ENCODE data around the gene CD28. TPM values are rescaled to one million over a fixed set of nuclear protein-coding genes. Genes with fewer than 3 reads are reported as not detected.

The CD28 gene
- total RNA-seq, 2 donors from 2014 or later, result 1.5 to 1.9 TPM

- Histone ChIP-seq H3K9me3 (no peaks in the 10 kb centered on the region), H3K4me3 (no peak overlapping the region), H3K9ac (ENCODE audit: low read depth in 2 of 2, low read length in 2 of 2) (no peak overlapping the region), H3K27me3 (no peaks in the 10 kb centered on the region), H3K36me3 (no peaks in the 10 kb centered on the region), H3K27ac (no peak overlapping the region), H3K4me1 (no peaks in the 10 kb centered on the region)
- intact Hi-C loops (cut with DNase I), result no loop called here
- no peak for TF ChIP-seq CTCF (IDR thresholded peaks at IDR 0.05)
- no peak for DNase-seq
Observed at GRCh38 chr2:203708846-203709396, 2.5 kb downstream of the CD28 start.

- no peak overlapping the region for H3K27ac ChIP-seq
- no peaks in the 10 kb centered on the region for H3K27me3 ChIP-seq
- DNase-seq, result no peak
- intact Hi-C loops (cut with DNase I), result no loop called here
- TF ChIP-seq CTCF (IDR thresholded peaks at IDR 0.05), result no peak
- no peak overlapping the region for H3K9ac ChIP-seq (ENCODE audit: low read depth in 2 of 2, low read length in 2 of 2)
- no peaks in the 10 kb centered on the region for H3K36me3 ChIP-seq
- H3K4me1 ChIP-seq, result no peaks in the 10 kb centered on the region
- H3K9me3 ChIP-seq, result no peaks in the 10 kb centered on the region
- H3K4me3 ChIP-seq, result no peak overlapping the region
Observed at GRCh38 chr2:203709416-203710040, 3.1 kb downstream of the CD28 start.

- DNase-seq, result no peak
- Histone ChIP-seq H3K27ac (no peak overlapping the region), H3K4me3 (no peak overlapping the region), H3K9ac (ENCODE audit: low read depth in 2 of 2, low read length in 2 of 2) (no peak overlapping the region), H3K36me3 (no peaks in the 10 kb centered on the region), H3K9me3 (no peaks in the 10 kb centered on the region), H3K4me1 (no peaks in the 10 kb centered on the region), H3K27me3 (no peaks in the 10 kb centered on the region)
- intact Hi-C loops (cut with DNase I), result no loop called here
- no peak for TF ChIP-seq CTCF (IDR thresholded peaks at IDR 0.05)
Observed at GRCh38 chr2:203710226-203710625, 3.8 kb downstream of the CD28 start.

- Histone ChIP-seq H3K9me3 (no peaks in the 10 kb centered on the region), H3K27me3 (no peaks in the 10 kb centered on the region), H3K36me3 (no peaks in the 10 kb centered on the region), H3K27ac (no peak overlapping the region), H3K4me3 (no peak overlapping the region), H3K4me1 (no peaks in the 10 kb centered on the region), H3K9ac (ENCODE audit: low read depth in 2 of 2, low read length in 2 of 2) (no peak overlapping the region)
- no peak for DNase-seq
- TF ChIP-seq CTCF (IDR thresholded peaks at IDR 0.05), result no peak
- intact Hi-C loops (cut with DNase I), result no loop called here
Observed at GRCh38 chr2:203710952-203711351, 4.5 kb downstream of the CD28 start.

GRCh38 chr2:203711399-203711798, 5.0 kb downstream of the CD28 start:
- Histone ChIP-seq H3K9me3 (no peaks in the 10 kb centered on the region), H3K27ac (no peak overlapping the region), H3K4me1 (no peaks in the 10 kb centered on the region), H3K36me3 (no peaks in the 10 kb centered on the region), H3K4me3 (no peak overlapping the region), H3K9ac (ENCODE audit: low read depth in 2 of 2, low read length in 2 of 2) (no peak overlapping the region), H3K27me3 (no peaks in the 10 kb centered on the region)
- intact Hi-C loops (cut with DNase I), result no loop called here
- no peak for TF ChIP-seq CTCF (IDR thresholded peaks at IDR 0.05)
- no peak for DNase-seq
